ENCODE measurements around the gene SLC9A8. TPM values are rescaled to one million over a fixed set of nuclear protein-coding genes. Genes with fewer than 3 reads are reported as not detected.
A peak's percentile ranks its signal among the peaks of the same experiment; 100 is the strongest.
"Not testable (repeated sequence)": the region's sequence is repeated elsewhere in the genome, so short reads cannot be mapped to it uniquely, and the experiment has no call there.

The SLC9A8 gene
- total RNA-seq, 2 donors from 2014 or later = 17.7 to 18.3 TPM

- no peaks in the 10 kb centered on the region for H3K9me3 Mint-ChIP-seq
- H3K27ac Mint-ChIP-seq = peak overlapping the region; percentile 93
Observed at GRCh38 chr20:49892260-49892659, 79.6 kb downstream of the SLC9A8 start.

GRCh38 chr20:49892817-49893216, 80.2 kb downstream of the SLC9A8 start:
- Mint-ChIP-seq H3K9me3 (no peaks in the 10 kb centered on the region), H3K4me3 (peak overlapping the region; percentile 75), H3K36me3 (ENCODE audit: low read depth) (peaks cover 24% of the 10 kb centered on the region), H3K4me1 (peaks cover 29% of the 10 kb centered on the region), H3K27me3 (no peaks in the 10 kb centered on the region), H3K27ac (peak overlapping the region; percentile 93)
- no peak for ATAC-seq (replicated peaks)

More at GRCh38 chr20:49892260-49892659, 79.6 kb downstream of the SLC9A8 start:
- ATAC-seq (replicated peaks) = no peak
- peaks cover 30% of the 10 kb centered on the region for H3K36me3 Mint-ChIP-seq (ENCODE audit: low read depth)
- H3K27me3 Mint-ChIP-seq = no peaks in the 10 kb centered on the region
- H3K4me3 Mint-ChIP-seq = peak overlapping the region; percentile 75
- H3K4me1 Mint-ChIP-seq = peaks cover 29% of the 10 kb centered on the region

- H3K4me1 Mint-ChIP-seq = peaks cover 26% of the 10 kb centered on the region
- peaks cover 20% of the 10 kb centered on the region for H3K36me3 Mint-ChIP-seq (ENCODE audit: low read depth)
- no peaks in the 10 kb centered on the region for H3K9me3 Mint-ChIP-seq
- peak overlapping the region; percentile 75 for H3K4me3 Mint-ChIP-seq
- peak; percentile 93 for ATAC-seq (replicated peaks)
- H3K27me3 Mint-ChIP-seq = no peaks in the 10 kb centered on the region
- H3K27ac Mint-ChIP-seq = peak overlapping the region; percentile 93
Observed at GRCh38 chr20:49893242-49894072, 80.8 kb downstream of the SLC9A8 start.

- Mint-ChIP-seq H3K27me3 (no peaks in the 10 kb centered on the region), H3K36me3 (ENCODE audit: low read depth) (peaks cover 14% of the 10 kb centered on the region), H3K4me3 (peak overlapping the region; percentile 75), H3K4me1 (peaks cover 22% of the 10 kb centered on the region), H3K27ac (peak overlapping the region; percentile 93), H3K9me3 (no peaks in the 10 kb centered on the region)
- peak; percentile 87 for ATAC-seq (replicated peaks)
Observed at GRCh38 chr20:49894073-49894470, 81.4 kb downstream of the SLC9A8 start.

- not testable (repeated sequence) for ATAC-seq (replicated peaks)
Observed at GRCh38 chr20:49895474-49896093, 83.0 kb downstream of the SLC9A8 start.

GRCh38 chr20:49896204-49896603, 83.6 kb downstream of the SLC9A8 start:
- no peaks in the 10 kb centered on the region for H3K27me3 Mint-ChIP-seq
- H3K9me3 Mint-ChIP-seq = no peaks in the 10 kb centered on the region
- H3K27ac Mint-ChIP-seq = no peak overlapping the region
- H3K4me3 Mint-ChIP-seq = no peak overlapping the region
- peaks cover 22% of the 10 kb centered on the region for H3K4me1 Mint-ChIP-seq
- H3K36me3 Mint-ChIP-seq (ENCODE audit: low read depth) = no peaks in the 10 kb centered on the region
- no peak for ATAC-seq (replicated peaks)

More at GRCh38 chr20:49895474-49896093, 83.0 kb downstream of the SLC9A8 start:
- not testable (repeated sequence) for H3K27ac Mint-ChIP-seq; H3K9me3 Mint-ChIP-seq; H3K4me3 Mint-ChIP-seq; H3K36me3 Mint-ChIP-seq (ENCODE audit: low read depth); H3K27me3 Mint-ChIP-seq
- peaks cover 22% of the 10 kb centered on the region for H3K4me1 Mint-ChIP-seq

GRCh38 chr20:49899541-49900383, 87.1 kb downstream of the SLC9A8 start:
- no peaks in the 10 kb centered on the region for H3K27me3 Mint-ChIP-seq
- H3K9me3 Mint-ChIP-seq = no peaks in the 10 kb centered on the region
- no peak for ATAC-seq (replicated peaks)
- H3K4me3 Mint-ChIP-seq = no peak overlapping the region
- peaks cover 23% of the 10 kb centered on the region for H3K36me3 Mint-ChIP-seq (ENCODE audit: low read depth)
- no peak overlapping the region for H3K27ac Mint-ChIP-seq
- H3K4me1 Mint-ChIP-seq = peaks cover 5% of the 10 kb centered on the region

GRCh38 chr20:49901588-49901987, 89.0 kb downstream of the SLC9A8 start:
- Mint-ChIP-seq H3K36me3 (ENCODE audit: low read depth) (peaks cover 41% of the 10 kb centered on the region), H3K27ac (no peak overlapping the region), H3K27me3 (no peaks in the 10 kb centered on the region), H3K4me3 (no peak overlapping the region), H3K9me3 (no peaks in the 10 kb centered on the region), H3K4me1 (peaks cover 3% of the 10 kb centered on the region)
- ATAC-seq (replicated peaks) = no peak

GRCh38 chr20:49904440-49905214, 92.0 kb downstream of the SLC9A8 start:
- no peak for ATAC-seq (replicated peaks)
- Mint-ChIP-seq H3K4me1 (peaks cover 3% of the 10 kb centered on the region), H3K9me3 (no peaks in the 10 kb centered on the region), H3K36me3 (ENCODE audit: low read depth) (peaks cover 66% of the 10 kb centered on the region), H3K27me3 (no peaks in the 10 kb centered on the region), H3K4me3 (no peak overlapping the region), H3K27ac (no peak overlapping the region)

GRCh38 chr20:49905415-49906091, 92.9 kb downstream of the SLC9A8 start:
- Mint-ChIP-seq H3K27ac (no peak overlapping the region), H3K9me3 (no peaks in the 10 kb centered on the region), H3K4me1 (peaks cover 5% of the 10 kb centered on the region), H3K4me3 (no peak overlapping the region), H3K27me3 (no peaks in the 10 kb centered on the region), H3K36me3 (ENCODE audit: low read depth) (peaks cover 75% of the 10 kb centered on the region)
- ATAC-seq (replicated peaks) = no peak

GRCh38 chr20:49906101-49906604, 93.5 kb downstream of the SLC9A8 start:
- H3K4me3 Mint-ChIP-seq = no peak overlapping the region

GRCh38 chr20:49906615-49907154, 94.1 kb downstream of the SLC9A8 start:
- Mint-ChIP-seq H3K27me3 (no peaks in the 10 kb centered on the region), H3K36me3 (ENCODE audit: low read depth) (peaks cover 75% of the 10 kb centered on the region), H3K9me3 (no peaks in the 10 kb centered on the region), H3K27ac (no peak overlapping the region), H3K4me1 (peaks cover 5% of the 10 kb centered on the region), H3K4me3 (no peak overlapping the region)
- ATAC-seq (replicated peaks) = no peak

More at GRCh38 chr20:49906101-49906604, 93.5 kb downstream of the SLC9A8 start:
- Mint-ChIP-seq H3K27ac (no peak overlapping the region), H3K4me1 (peaks cover 5% of the 10 kb centered on the region), H3K27me3 (no peaks in the 10 kb centered on the region), H3K36me3 (ENCODE audit: low read depth) (peaks cover 75% of the 10 kb centered on the region), H3K9me3 (no peaks in the 10 kb centered on the region)
- ATAC-seq (replicated peaks) = no peak

Measured in activated T-helper 17 cell treated with anti-CD3 and anti-CD28 coated beads, Interleukin-2, amount 50 U/mL, for 72 hours (primary cell).